ENCODE data around the gene CBFA2T3.

DNA sequence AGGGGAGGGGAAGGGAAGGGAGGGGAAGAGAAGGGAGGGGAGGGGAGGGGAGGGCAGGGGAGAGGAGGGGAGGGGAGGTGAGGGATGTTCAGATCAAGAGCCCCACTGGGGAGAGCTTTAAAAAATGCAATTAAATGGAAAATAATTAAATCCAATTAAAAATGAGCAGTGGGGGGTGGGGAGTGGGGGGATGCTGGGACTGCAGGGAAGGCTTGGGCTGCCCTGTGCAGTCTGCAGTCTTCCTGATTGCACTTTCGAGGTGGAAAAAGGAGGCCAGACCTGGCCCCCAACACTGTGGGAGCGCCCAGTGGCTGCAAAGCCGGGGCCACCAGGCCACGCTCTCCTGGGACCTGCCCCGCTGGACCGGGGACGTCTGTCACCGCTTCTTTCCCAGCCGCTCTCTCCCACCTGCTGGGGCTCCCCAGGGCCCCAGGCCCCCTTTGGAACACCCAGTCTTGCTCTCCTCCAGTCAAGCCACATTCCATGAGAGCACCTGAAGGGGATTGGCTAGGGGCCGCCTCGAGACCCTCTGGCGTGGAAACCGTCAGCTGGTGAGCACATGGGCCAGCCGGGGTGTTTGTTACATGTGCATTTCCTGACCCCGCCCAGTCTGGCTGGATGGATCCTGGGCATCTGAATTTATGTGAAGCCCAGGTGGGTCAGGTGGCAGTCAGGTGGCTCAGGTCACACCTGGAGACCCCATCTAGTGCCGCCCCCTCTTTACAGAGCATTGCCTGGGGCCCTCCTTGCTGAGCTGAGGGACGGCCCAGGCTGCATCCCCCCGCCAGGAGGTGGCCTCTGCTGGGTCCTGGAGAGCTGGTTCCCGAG is 37.6 kb upstream of the CBFA2T3 start:
- TF ChIP-seq, protein P1, sequence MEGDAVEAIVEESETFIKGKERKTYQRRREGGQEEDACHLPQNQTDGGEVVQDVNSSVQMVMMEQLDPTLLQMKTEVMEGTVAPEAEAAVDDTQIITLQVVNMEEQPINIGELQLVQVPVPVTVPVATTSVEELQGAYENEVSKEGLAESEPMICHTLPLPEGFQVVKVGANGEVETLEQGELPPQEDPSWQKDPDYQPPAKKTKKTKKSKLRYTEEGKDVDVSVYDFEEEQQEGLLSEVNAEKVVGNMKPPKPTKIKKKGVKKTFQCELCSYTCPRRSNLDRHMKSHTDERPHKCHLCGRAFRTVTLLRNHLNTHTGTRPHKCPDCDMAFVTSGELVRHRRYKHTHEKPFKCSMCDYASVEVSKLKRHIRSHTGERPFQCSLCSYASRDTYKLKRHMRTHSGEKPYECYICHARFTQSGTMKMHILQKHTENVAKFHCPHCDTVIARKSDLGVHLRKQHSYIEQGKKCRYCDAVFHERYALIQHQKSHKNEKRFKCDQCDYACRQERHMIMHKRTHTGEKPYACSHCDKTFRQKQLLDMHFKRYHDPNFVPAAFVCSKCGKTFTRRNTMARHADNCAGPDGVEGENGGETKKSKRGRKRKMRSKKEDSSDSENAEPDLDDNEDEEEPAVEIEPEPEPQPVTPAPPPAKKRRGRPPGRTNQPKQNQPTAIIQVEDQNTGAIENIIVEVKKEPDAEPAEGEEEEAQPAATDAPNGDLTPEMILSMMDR (IDR thresholded peaks at IDR 0.05): no peak
- no peak for TF ChIP-seq EP300 (IDR thresholded peaks at IDR 0.05; ENCODE audit: low read depth)
